ENCODE results near the gene RTN4RL2. TPM values are rescaled to one million over a fixed set of nuclear protein-coding genes. Genes with fewer than 3 reads are reported as not detected.

Gene RTN4RL2
- total and polyA plus RNA-seq, 9 donors, result 0.23 to 2.0 (median 0.68) TPM; not detected in 1

GRCh38 chr11:57506522-57506921, 46.2 kb downstream of the RTN4RL2 start:
- 86 to 100% (median 89%) methylated on average over 1 of the region's 1 CpG for WGBS, 3 donors
- Histone ChIP-seq H3K9me3 (no peaks in the 10 kb centered on the region), H3K27ac (no peak overlapping the region), H3K27me3 (no peaks in the 10 kb centered on the region), H3K36me3 (no peaks in the 10 kb centered on the region), H3K4me1 (ENCODE audit: insufficient read depth) (no peaks in the 10 kb centered on the region), H3K4me3 (no peak overlapping the region)
- intact Hi-C loops (cut with DNase I), result no loop called here
- TF ChIP-seq POLR2A (IDR thresholded peaks at IDR 0.05) (no peak), EP300 (IDR thresholded peaks at IDR 0.05) (no peak), CTCF (IDR thresholded peaks at IDR 0.05) (no peak)
- no peak for DNase-seq

- Histone ChIP-seq H3K4me1 (ENCODE audit: insufficient read depth) (no peaks in the 10 kb centered on the region), H3K36me3 (no peaks in the 10 kb centered on the region), H3K27ac (no peak overlapping the region), H3K4me3 (no peak overlapping the region), H3K9me3 (no peaks in the 10 kb centered on the region), H3K27me3 (no peaks in the 10 kb centered on the region)
- intact Hi-C loops (cut with DNase I), result no loop called here
- no peak for DNase-seq
- no peak for TF ChIP-seq CTCF (IDR thresholded peaks at IDR 0.05)
- no peak for TF ChIP-seq EP300 (IDR thresholded peaks at IDR 0.05)
- no peak for TF ChIP-seq POLR2A (IDR thresholded peaks at IDR 0.05)
- 80 to 87% (median 82%) methylated on average over 7 of the region's 7 CpGs for WGBS, 3 donors
These were observed 48.2 kb downstream of the RTN4RL2 start for GRCh38 chr11:57508341-57509170.

- no peaks in the 10 kb centered on the region for H3K9me3 ChIP-seq
- no peaks in the 10 kb centered on the region for H3K36me3 ChIP-seq
- no peaks in the 10 kb centered on the region for H3K27me3 ChIP-seq
- H3K4me3 ChIP-seq, result no peak overlapping the region
- DNase-seq, result no peak
- TF ChIP-seq EP300 (IDR thresholded peaks at IDR 0.05) (no peak), POLR2A (IDR thresholded peaks at IDR 0.05) (no peak), CTCF (IDR thresholded peaks at IDR 0.05) (no peak)
- WGBS, 3 donors, result 90 to 93% (median 92%) methylated on average over 6 of the region's 6 CpGs
- H3K4me1 ChIP-seq (ENCODE audit: insufficient read depth), result no peaks in the 10 kb centered on the region
- intact Hi-C loops (cut with DNase I), result no loop called here
- no peak overlapping the region for H3K27ac ChIP-seq
These were observed 51.6 kb downstream of the RTN4RL2 start for GRCh38 chr11:57511741-57512430.

- 79 to 85% (median 82%) methylated on average over 12 of the region's 12 CpGs for WGBS, 3 donors
- no peaks in the 10 kb centered on the region for H3K27me3 ChIP-seq
- H3K36me3 ChIP-seq, result no peaks in the 10 kb centered on the region
- DNase-seq, result no peak
- H3K4me3 ChIP-seq, result no peak overlapping the region
- H3K4me1 ChIP-seq (ENCODE audit: insufficient read depth), result no peaks in the 10 kb centered on the region
- H3K27ac ChIP-seq, result peak overlapping the region in 1 of 2 donors; percentile 73
- H3K9me3 ChIP-seq, result no peaks in the 10 kb centered on the region
- no peak for TF ChIP-seq CTCF (IDR thresholded peaks at IDR 0.05)
- no peak for TF ChIP-seq POLR2A (IDR thresholded peaks at IDR 0.05)
- no peak for TF ChIP-seq EP300 (IDR thresholded peaks at IDR 0.05)
- intact Hi-C loops (cut with DNase I), result no loop called here
These were observed 52.5 kb downstream of the RTN4RL2 start for GRCh38 chr11:57512646-57513451.

All from ovary (tissue), 9 donors.